Loucy (cell line): ENCODE measurements around the gene ALK.

ENCODE experiments used
- H2AFZ ChIP-seq: fragments of 200-600 bp; sonication (generic); 2 replicates; pipeline ENCODE4 v1.6.0; 2016; ENCODE audit warnings: antibody characterized with exemption, mild to moderate bottlenecking, low read length, moderate library complexity
- H3F3A ChIP-seq: fragments of 200-600 bp; 2 replicates; pipeline ENCODE4 v1.6.0; 2016; ENCODE audit warnings: antibody characterized with exemption, low read depth, mild to moderate bottlenecking
- H3K27me3 ChIP-seq: fragments of 200-600 bp; sonication (generic); 2 replicates; pipeline ENCODE4 v1.6.1; 2014; ENCODE audit warnings: low read length, mild to moderate bottlenecking; ENCODE audit not compliant: insufficient read depth, poor library complexity, severe bottlenecking
- H3K36me3 ChIP-seq: fragments of 200-600 bp; sonication (generic); 2 replicates; pipeline ENCODE4 v1.6.1; 2016; ENCODE audit warnings: low read length; ENCODE audit not compliant: insufficient read depth
- H3K4me1 ChIP-seq: fragments of 200-600 bp; sonication (generic); 2 replicates; pipeline ENCODE4 v1.5.1; 2014; ENCODE audit warnings: low read length, mild to moderate bottlenecking; ENCODE audit not compliant: insufficient read depth, poor library complexity, severe bottlenecking
- H3K4me2 ChIP-seq: fragments of 200-600 bp; sonication (generic); 2 replicates; pipeline ENCODE4 v1.6.0; 2014; ENCODE audit warnings: antibody characterized with exemption, low read length, low read depth, mild to moderate bottlenecking; ENCODE audit not compliant: poor library complexity, severe bottlenecking
- H3K4me3 ChIP-seq: fragments of 200-600 bp; sonication (generic); 2 replicates; pipeline ENCODE4 v1.5.1; 2014; ENCODE audit warnings: low read length, mild to moderate bottlenecking, mixed read lengths; ENCODE audit not compliant: poor library complexity, severe bottlenecking
- H3K79me2 ChIP-seq: fragments of 200-600 bp; sonication (generic); 2 replicates; pipeline ENCODE4 v1.6.1; 2014; ENCODE audit warnings: low read length; ENCODE audit not compliant: insufficient read depth
- H3K9ac ChIP-seq: fragments of 200-600 bp; sonication (generic); 2 replicates; pipeline ENCODE4 v1.6.0; 2014; ENCODE audit warnings: mild to moderate bottlenecking, low read depth, low read length, moderate library complexity; ENCODE audit not compliant: poor library complexity, severe bottlenecking
- H3K9me2 ChIP-seq: fragments of 200-600 bp; sonication (generic); replicated peaks from 2 replicates; pipeline ENCODE4 v1.6.1; 2016; ENCODE audit warnings: low read depth, low read length, mixed read lengths
- H3K9me3 ChIP-seq: fragments of 200-600 bp; sonication (generic); 2 replicates; pipeline ENCODE4 v1.6.1; 2014; ENCODE audit warnings: mild to moderate bottlenecking, antibody characterized with exemption, low read length, low read depth; ENCODE audit not compliant: insufficient read depth
- H4K20me1 ChIP-seq: fragments of 200-600 bp; sonication (generic); 2 replicates; pipeline ENCODE4 v1.6.0; 2014; ENCODE audit warnings: antibody characterized with exemption, low read length, mild to moderate bottlenecking; ENCODE audit not compliant: insufficient read depth, poor library complexity, severe bottlenecking
- CTCF ChIP-seq: fragments of 200-600 bp; sonication (generic); conservative IDR thresholded peaks from 2 replicates; pipeline ENCODE4 v1.5.1; 2014; ENCODE audit warnings: mild to moderate bottlenecking, antibody characterized with exemption, low read length
- EZH2phosphoT487 ChIP-seq: fragments of 200-600 bp; IDR thresholded peaks from 2 replicates; pipeline ENCODE4 v1.6.1; 2018; ENCODE audit warnings: antibody characterized with exemption, mild to moderate bottlenecking, moderate library complexity, borderline replicate concordance

ALK gene

GRCh38 chr2:29580223-29580622 lies 341.2 kb downstream of the ALK start:
- no peaks in the 10 kb centered on the region for H3K4me1 ChIP-seq
- H3K36me3 ChIP-seq, result no peaks in the 10 kb centered on the region
- no peaks in the 10 kb centered on the region for H4K20me1 ChIP-seq
- no peaks in the 10 kb centered on the region for H3K9me3 ChIP-seq
- H3K4me3 ChIP-seq, result no peak overlapping the region
- no peaks in the 10 kb centered on the region for H3K27me3 ChIP-seq
- no peak for TF ChIP-seq CTCF
- no peak for TF ChIP-seq EZH2phosphoT487
- no peaks in the 10 kb centered on the region for H3K79me2 ChIP-seq
- no peak overlapping the region for H2AFZ ChIP-seq
- no peaks in the 10 kb centered on the region for H3K9me2 ChIP-seq
- no peaks in the 10 kb centered on the region for H3F3A ChIP-seq
- H3K9ac ChIP-seq, result no peak overlapping the region
- H3K4me2 ChIP-seq, result no peak overlapping the region

GRCh38 chr2:29579495-29580169 lies 341.8 kb downstream of the ALK start:
- H3K4me3 ChIP-seq, result no peak overlapping the region
- no peaks in the 10 kb centered on the region for H4K20me1 ChIP-seq
- no peaks in the 10 kb centered on the region for H3K27me3 ChIP-seq
- H3F3A ChIP-seq, result no peaks in the 10 kb centered on the region
- no peak overlapping the region for H2AFZ ChIP-seq
- H3K36me3 ChIP-seq, result no peaks in the 10 kb centered on the region
- no peaks in the 10 kb centered on the region for H3K9me2 ChIP-seq
- H3K9me3 ChIP-seq, result no peaks in the 10 kb centered on the region
- TF ChIP-seq CTCF (no peak), EZH2phosphoT487 (no peak)
- H3K9ac ChIP-seq, result no peak overlapping the region
- H3K79me2 ChIP-seq, result no peaks in the 10 kb centered on the region
- H3K4me1 ChIP-seq, result no peaks in the 10 kb centered on the region
- H3K4me2 ChIP-seq, result no peak overlapping the region

- Histone ChIP-seq H2AFZ (no peak overlapping the region), H3K79me2 (no peaks in the 10 kb centered on the region), H3K4me3 (no peak overlapping the region), H3K9ac (no peak overlapping the region), H3K9me3 (no peaks in the 10 kb centered on the region), H3F3A (no peaks in the 10 kb centered on the region), H4K20me1 (no peaks in the 10 kb centered on the region), H3K36me3 (no peaks in the 10 kb centered on the region), H3K4me2 (no peak overlapping the region), H3K9me2 (no peaks in the 10 kb centered on the region), H3K27me3 (no peaks in the 10 kb centered on the region), H3K4me1 (no peaks in the 10 kb centered on the region)
- no peak for TF ChIP-seq CTCF
- TF ChIP-seq EZH2phosphoT487, result no peak
These were observed 343.2 kb downstream of the ALK start for GRCh38 chr2:29578084-29578598.
